GM12878 (cell line): ENCODE measurements around the gene GNA15. TPM values are rescaled to one million over a fixed set of nuclear protein-coding genes. Genes with fewer than 3 reads are reported as not detected.

ENCODE experiments used
- ATAC-seq: fragments of 200-7000 bp; cut with Tn5 transposase; 3 replicates; pipeline ENCODE4 v1.9.1; 2020; ENCODE audit warnings: mild to moderate bottlenecking, moderate library complexity
- BruUV-seq: library from RNA; stranded (reverse); fragments of 400-500 nt; replicated peaks from 2 replicates; lab custom pipeline; 2021; lab: Mats Ljungman, UMichigan
- CTCF ChIA-PET: fragments of 300-600 bp; sonication (Branson Sonifier 250); formaldehyde crosslinking; extraction: SDS; loops from one replicate; lab custom pipeline; 2021; ENCODE audit warnings: inconsistent platforms; lab: Yijun Ruan, JAX
- POLR2A ChIA-PET: fragments of 350-600 bp; formaldehyde crosslinking; extraction: SDS; loops from one replicate; lab custom pipeline; 2021; ENCODE audit warnings: inconsistent platforms; lab: Charles Lee
- RAD21 ChIA-PET: fragments of 300-600 bp; sonication (Branson Sonifier 250); formaldehyde crosslinking; loops from one replicate; lab custom pipeline; 2023; ENCODE audit warnings: antibody characterized with exemption; ENCODE audit not compliant: unreplicated experiment; lab: Charles Lee
- SMC1A ChIA-PET: fragments of 300-600 bp; sonication (Branson Sonifier 250); formaldehyde crosslinking; loops from one replicate; lab custom pipeline; 2023; ENCODE audit not compliant: unreplicated experiment, uncharacterized antibody; lab: Charles Lee
- DNase-seq: peaks from one replicate; pipeline ENCODE4 v3.0.0-alpha.2; 2011; ENCODE audit warnings: low read depth, low spot score
- FAIRE-seq: peaks from 3 replicates; lab custom pipeline; 2011; peaks lifted over from hg19 to GRCh38; lab: Jason Lieb, UNC
- H2AFZ ChIP-seq: 2 replicates; pipeline ENCODE4 v1.6.0; 2011; ENCODE audit warnings: low read depth, low read length, control low read depth; ENCODE audit not compliant: control insufficient read depth
- H3K27ac ChIP-seq: 2 replicates; pipeline ENCODE4 v1.5.1; 2011; ENCODE audit warnings: control low read depth; ENCODE audit not compliant: control insufficient read depth, insufficient read depth
- H3K27me3 ChIP-seq, 2 experiments: replicated peaks in 1 of 2; 2 replicates each; pipeline versions ENCODE4 v1.6.0 to v1.6.1; 2011; ENCODE audit warnings: low read length in 1 of 2; ENCODE audit not compliant: control insufficient read depth in 2 of 2, insufficient read depth in 2 of 2
- H3K36me3 ChIP-seq, 2 experiments: 2 replicates each; pipeline ENCODE4 v1.5.1; 2011; ENCODE audit warnings: low read length in 1 of 2; ENCODE audit not compliant: control insufficient read depth in 2 of 2, insufficient read depth in 2 of 2
- H3K4me1 ChIP-seq: 2 replicates; pipeline ENCODE4 v1.6.1; 2011; ENCODE audit warnings: mild to moderate bottlenecking, low read length, moderate library complexity, mixed read lengths; ENCODE audit not compliant: control insufficient read depth, insufficient read depth
- H3K4me2 ChIP-seq: 2 replicates; pipeline ENCODE4 v1.6.0; 2011; ENCODE audit warnings: control low read depth; ENCODE audit not compliant: control insufficient read depth, insufficient read depth
- H3K4me3 ChIP-seq: fragments of 200-600 bp; sonication (generic); 2 replicates; pipeline ENCODE4 v1.5.1; 2016
- H3K79me2 ChIP-seq: 2 replicates; pipeline ENCODE4 v1.6.0; 2011; ENCODE audit warnings: low read length; ENCODE audit not compliant: control insufficient read depth, insufficient read depth
- H3K9ac ChIP-seq: 2 replicates; pipeline ENCODE4 v1.8.0; 2011; ENCODE audit warnings: low read length, control low read depth, mixed read lengths; ENCODE audit not compliant: control insufficient read depth, insufficient read depth
- H3K9me3 ChIP-seq: replicated peaks from 3 replicates; pipeline ENCODE4 v1.5.1; 2011; ENCODE audit warnings: mild to moderate bottlenecking, low read length; ENCODE audit not compliant: control insufficient read depth, insufficient read depth
- H4K20me1 ChIP-seq: 2 replicates; pipeline ENCODE4 v1.6.0; 2011; ENCODE audit not compliant: control insufficient read depth, insufficient read depth
- HDAC6 ChIP-seq: fragments of 200-600 bp; sonication (generic); IDR thresholded peaks from one replicate; pipeline ENCODE4 v1.8.0; 2017; ENCODE audit warnings: antibody characterized with exemption; ENCODE audit not compliant: unreplicated experiment
- KDM1A ChIP-seq: fragments of 200-600 bp; sonication (generic); IDR thresholded peaks from 2 replicates; pipeline ENCODE4 v1.6.1; 2016; ENCODE audit warnings: borderline replicate concordance
- MYC ChIP-seq: IDR thresholded peaks from 2 replicates; pipeline ENCODE4 v1.6.1; 2011; ENCODE audit warnings: mild to moderate bottlenecking, low read length, moderate library complexity, inconsistent platforms; ENCODE audit not compliant: insufficient read depth, insufficient replicate concordance, insufficient read length, severe bottlenecking
- RBBP5 ChIP-seq: fragments of 200-600 bp; sonication (generic); conservative IDR thresholded peaks from 2 replicates; pipeline ENCODE4 v1.6.1; 2016
- SKIL ChIP-seq: fragments of 450-650 bp; IDR thresholded peaks from 2 replicates; pipeline ENCODE4 v1.6.1; 2017; ENCODE audit warnings: mild to moderate bottlenecking, low read depth, inconsistent platforms; ENCODE audit not compliant: poor library complexity, severe bottlenecking
- TCF3 ChIP-seq: IDR thresholded peaks from 2 replicates; pipeline ENCODE4 v1.6.1; 2012; ENCODE audit warnings: low read depth, mild to moderate bottlenecking, low read length, borderline replicate concordance; ENCODE audit not compliant: insufficient read depth
- WGBS: methylation state at CpG from one replicate; pipeline ENCODE4 v1.1.6; 2016; ENCODE audit warnings: low lambda C conversion rate; ENCODE audit not compliant: insufficient replicate concordance, insufficient coverage; ENCODE audit errors: missing lambda C conversion rate; 5-methylcytosine and 5-hydroxymethylcytosine counted together
- in situ Hi-C: fragments of 300-500 bp; cut with MboI; formaldehyde crosslinking; loops from 9 replicates; pipeline ENCODE4 v1.14.3; 2018; ENCODE audit warnings: mixed read lengths
- intact Hi-C: fragments of 100-400 bp; cut with micrococcal nuclease; formaldehyde crosslinking; loops from one replicate; pipeline ENCODE4 v1.14.2; 2022; ENCODE audit not compliant: unreplicated experiment
- polyA plus RNA-seq, 11 experiments: library from polyadenylated mRNA; depleted of rRNA in 4 of 11; unstranded in 6 of 11; stranded (reverse) in 5 of 11; fragments of >200 nt; fragmentation: Nextera tagmentation in 4 of 11; fragmentation: Illumina TruSeq in 1 of 11; extraction: Ambion mirVana in 4 of 11; extraction: Trizol in 1 of 11; gene quantifications; 1 replicate in 1 of 11; 2 replicates in 10 of 11; pipeline versions ENCODE4 v1.2.1 to v1.2.3, GENCODE V29; 2011 to 2016; ENCODE audit warnings: inconsistent platforms in 2 of 11, missing spikeins in 2 of 11, low read depth in 1 of 11
- total RNA-seq, 4 experiments: library from RNA; depleted of rRNA in 3 of 4; stranded (reverse); fragments of >200 nt in 3 of 4; fragmentation: Illumina TruSeq in 1 of 4; extraction: Trizol in 1 of 4; gene quantifications; 2 replicates each; pipeline versions ENCODE4 v1.2.1 to v1.2.3, GENCODE V29; 2013 to 2021
- TF ChIP-seq, protein P1 (sequence below): IDR thresholded peaks from 2 replicates; pipeline ENCODE4 v1.6.1; 2011; ENCODE audit warnings: mild to moderate bottlenecking, low read depth, low read length, moderate library complexity; ENCODE audit not compliant: insufficient replicate concordance

The GNA15 gene
- total and polyA plus RNA-seq, 10 of the 15 experiments (the other 5 are each of a cell fraction or from before 2014, with no cell fraction given) = 0.42 to 18.0 (median 9.4) TPM

DNA sequence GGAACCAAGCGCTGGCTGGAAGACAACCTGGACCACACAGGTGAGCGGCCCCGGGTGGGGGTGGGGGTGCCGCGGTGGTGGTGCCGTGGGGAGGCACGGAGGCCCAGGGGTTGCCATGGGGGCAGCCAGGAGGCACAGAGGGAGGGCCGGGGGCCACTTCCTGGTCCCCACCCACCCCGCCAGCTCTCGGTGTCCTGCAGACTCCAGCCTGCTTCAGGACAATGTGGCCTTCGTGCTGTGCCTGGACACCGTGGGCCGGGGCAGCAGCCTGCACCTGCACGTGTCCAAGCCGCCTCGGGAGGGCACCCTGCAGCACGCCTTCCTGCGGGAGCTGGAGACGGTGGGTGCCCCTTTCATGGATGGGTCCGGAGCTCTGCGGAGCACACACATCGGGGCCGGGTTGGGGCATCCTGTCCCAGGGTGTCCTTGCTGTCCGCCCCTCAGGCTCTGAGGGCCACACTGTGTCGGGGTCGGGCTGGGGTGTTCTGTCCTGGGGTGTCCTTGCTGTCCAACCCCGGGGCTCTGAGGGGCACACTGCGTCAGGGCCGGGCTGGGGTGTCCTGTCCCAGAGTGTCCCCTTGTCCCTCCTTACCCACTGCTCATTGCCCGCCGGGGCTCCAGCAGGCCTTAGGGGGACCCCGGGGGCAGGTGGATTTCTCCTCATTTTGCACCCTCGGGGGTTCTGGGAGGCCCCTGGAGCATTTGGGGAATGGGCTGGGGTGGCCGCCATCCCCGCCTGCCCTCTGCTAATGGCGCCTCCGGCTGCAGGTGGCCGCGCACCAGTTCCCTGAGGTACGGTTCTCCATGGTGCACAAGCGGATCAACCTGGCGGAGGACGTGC, 68.2 kb downstream of the GNA15 start:
- ChIA-PET CTCF (interaction anchor here (0.6 kb wide), 1 partner anchor 13 kb away, joined by 3 read pairs; no protein-coding TSS in a partner anchor), SMC1A (no interaction called here), RAD21 (no interaction called here), POLR2A (interaction anchor here (0.5 kb wide), 1 partner anchor 1151 kb away, joined by 3 read pairs; no protein-coding TSS in a partner anchor)
- FAIRE-seq (no peak), DNase-seq (no peak), ATAC-seq (no peak)
- Histone ChIP-seq H3K27me3 (no peaks in the 10 kb centered on the region), H2AFZ (no peak overlapping the region), H3K4me3 (no peak overlapping the region), H3K79me2 (no peaks in the 10 kb centered on the region), H3K9me3 (no peaks in the 10 kb centered on the region), H3K36me3 (peaks cover 0 to 16% of the 10 kb centered on the region in 2 experiments; a peak in 2 of 4 replicates), H3K27ac (no peak overlapping the region), H3K9ac (no peak overlapping the region), H4K20me1 (no peaks in the 10 kb centered on the region), H3K4me1 (no peaks in the 10 kb centered on the region), H3K4me2 (no peak overlapping the region)
- 98% methylated on average over 39 of the region's 43 CpGs for WGBS
- intact Hi-C loops (no loop called here), in situ Hi-C loops (no loop called here)
- BruUV-seq = no TSS peak
- TF ChIP-seq, protein P1, sequence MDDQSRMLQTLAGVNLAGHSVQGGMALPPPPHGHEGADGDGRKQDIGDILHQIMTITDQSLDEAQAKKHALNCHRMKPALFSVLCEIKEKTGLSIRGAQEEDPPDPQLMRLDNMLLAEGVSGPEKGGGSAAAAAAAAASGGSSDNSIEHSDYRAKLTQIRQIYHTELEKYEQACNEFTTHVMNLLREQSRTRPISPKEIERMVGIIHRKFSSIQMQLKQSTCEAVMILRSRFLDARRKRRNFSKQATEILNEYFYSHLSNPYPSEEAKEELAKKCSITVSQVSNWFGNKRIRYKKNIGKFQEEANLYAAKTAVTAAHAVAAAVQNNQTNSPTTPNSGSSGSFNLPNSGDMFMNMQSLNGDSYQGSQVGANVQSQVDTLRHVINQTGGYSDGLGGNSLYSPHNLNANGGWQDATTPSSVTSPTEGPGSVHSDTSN = no peak
- TF ChIP-seq HDAC6 = no peak
- no peak for TF ChIP-seq RBBP5
- no peak for TF ChIP-seq TCF3
- TF ChIP-seq KDM1A = no peak
- TF ChIP-seq SKIL = no peak
- TF ChIP-seq MYC = no peak
